Ishikawa (cell line): Measurements from ENCODE around the gene STXBP3.

Experiments used
- CEBPB ChIP-seq: IDR thresholded peaks from 2 replicates; pipeline ENCODE4 v1.6.1; 2012
- CREB1 ChIP-seq: IDR thresholded peaks from 2 replicates; pipeline ENCODE4 v1.6.1; 2012; ENCODE audit warnings: low read depth
- EGR1 ChIP-seq: IDR thresholded peaks from 2 replicates; pipeline ENCODE4 v1.6.1; 2012
- EP300 ChIP-seq: IDR thresholded peaks from 2 replicates; pipeline ENCODE4 v1.6.1; 2012; ENCODE audit warnings: borderline replicate concordance
- FOXM1 ChIP-seq: IDR thresholded peaks from 2 replicates; pipeline ENCODE4 v1.6.1; 2012; ENCODE audit warnings: low read depth, borderline replicate concordance
- NFIC ChIP-seq: IDR thresholded peaks from 2 replicates; pipeline ENCODE4 v1.6.1; 2012
- RAD21 ChIP-seq: IDR thresholded peaks from 2 replicates; pipeline ENCODE4 v1.6.1; 2012; ENCODE audit warnings: low read depth
- TAF1 ChIP-seq: IDR thresholded peaks from 2 replicates; pipeline ENCODE4 v1.6.1; 2012; ENCODE audit warnings: low read depth, mild to moderate bottlenecking
- TCF12 ChIP-seq: IDR thresholded peaks from 2 replicates; pipeline ENCODE4 v1.6.1; 2012; ENCODE audit warnings: low read depth
- TEAD4 ChIP-seq: IDR thresholded peaks from 2 replicates; pipeline ENCODE4 v1.6.1; 2012
- YY1 ChIP-seq: IDR thresholded peaks from 2 replicates; pipeline ENCODE4 v1.6.1; 2012; ENCODE audit warnings: low read depth
- ZBTB7A ChIP-seq: IDR thresholded peaks from 2 replicates; pipeline ENCODE4 v1.6.1; 2012; ENCODE audit warnings: low read depth
- TF ChIP-seq, protein P1 (sequence below): IDR thresholded peaks from 2 replicates; pipeline ENCODE4 v1.6.1; 2012
- TF ChIP-seq, protein P2 (sequence below): IDR thresholded peaks from 2 replicates; pipeline ENCODE4 v1.6.1; 2012; ENCODE audit warnings: low read depth, mild to moderate bottlenecking
- TF ChIP-seq, protein P3 (sequence below): IDR thresholded peaks from 2 replicates; pipeline ENCODE4 v1.6.1; 2012

Gene STXBP3

DNA sequence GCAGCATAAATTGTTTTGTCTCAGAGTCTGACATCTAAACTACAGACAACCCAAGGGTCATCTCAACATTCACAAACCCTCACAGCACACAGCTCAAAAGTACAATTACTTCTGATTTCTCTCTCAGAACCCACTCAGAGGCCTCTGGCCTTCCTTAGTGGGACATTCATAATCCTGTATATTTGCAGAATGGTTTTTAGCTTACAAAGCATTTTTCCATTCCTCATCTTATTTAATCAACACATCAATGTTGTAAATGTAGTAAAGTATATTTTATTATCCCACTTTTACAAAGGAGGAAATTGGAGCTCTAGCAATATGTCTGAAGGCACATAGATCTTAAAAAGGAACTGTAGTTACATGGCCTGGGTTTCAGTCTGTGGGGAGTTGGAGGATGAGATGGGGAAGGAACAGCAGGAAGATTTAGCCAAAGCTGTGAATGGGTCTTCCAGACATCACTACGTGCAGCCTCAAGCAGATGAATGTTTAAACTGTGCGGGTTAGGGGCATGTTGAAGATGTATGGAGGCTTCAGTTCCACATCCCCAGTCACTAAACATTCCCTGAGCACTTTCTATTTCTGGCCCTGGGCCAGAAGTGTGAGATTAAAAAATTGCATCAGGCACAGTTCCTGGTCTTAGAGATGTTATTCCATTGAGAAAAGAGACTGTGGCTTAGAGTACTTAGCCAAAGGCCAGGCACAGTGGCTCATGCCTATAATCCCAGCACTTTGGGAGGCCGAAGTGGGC lies 97.1 kb downstream of the STXBP3 start:
- TF ChIP-seq NFIC (peak; percentile 17; the same call in 1 of the 2 replicates), RAD21 (no peak)

DNA sequence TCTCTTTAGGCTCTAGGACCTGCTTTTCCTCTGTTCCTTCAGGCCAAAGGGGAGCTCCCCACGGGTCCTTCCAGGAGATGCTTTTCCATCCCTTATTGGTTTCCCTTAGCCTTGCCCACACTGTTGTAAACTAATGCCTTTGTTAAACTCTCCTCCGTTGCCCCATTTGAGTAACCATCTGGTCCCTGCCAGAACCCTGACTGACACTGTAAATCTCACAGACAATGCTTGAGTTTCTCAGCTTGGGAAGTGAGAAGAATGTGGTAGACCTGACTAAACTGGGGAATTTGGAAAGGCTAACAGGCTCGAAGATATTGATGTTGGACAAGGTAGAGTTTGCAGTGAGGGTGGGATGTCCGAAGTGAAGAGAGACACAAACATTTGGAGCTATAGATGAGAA lies 99.0 kb downstream of the STXBP3 start:
- TF ChIP-seq, protein P1, sequence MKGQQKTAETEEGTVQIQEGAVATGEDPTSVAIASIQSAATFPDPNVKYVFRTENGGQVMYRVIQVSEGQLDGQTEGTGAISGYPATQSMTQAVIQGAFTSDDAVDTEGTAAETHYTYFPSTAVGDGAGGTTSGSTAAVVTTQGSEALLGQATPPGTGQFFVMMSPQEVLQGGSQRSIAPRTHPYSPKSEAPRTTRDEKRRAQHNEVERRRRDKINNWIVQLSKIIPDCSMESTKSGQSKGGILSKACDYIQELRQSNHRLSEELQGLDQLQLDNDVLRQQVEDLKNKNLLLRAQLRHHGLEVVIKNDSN, result no peak
- TF ChIP-seq TEAD4, result no peak
- no peak for TF ChIP-seq CREB1
- TF ChIP-seq FOXM1, result no peak
- no peak for TF ChIP-seq RAD21
- no peak for TF ChIP-seq TCF12
- TF ChIP-seq EP300, result no peak
- TF ChIP-seq ZBTB7A, result no peak
- TF ChIP-seq NFIC, result no peak
- TF ChIP-seq, protein P2, sequence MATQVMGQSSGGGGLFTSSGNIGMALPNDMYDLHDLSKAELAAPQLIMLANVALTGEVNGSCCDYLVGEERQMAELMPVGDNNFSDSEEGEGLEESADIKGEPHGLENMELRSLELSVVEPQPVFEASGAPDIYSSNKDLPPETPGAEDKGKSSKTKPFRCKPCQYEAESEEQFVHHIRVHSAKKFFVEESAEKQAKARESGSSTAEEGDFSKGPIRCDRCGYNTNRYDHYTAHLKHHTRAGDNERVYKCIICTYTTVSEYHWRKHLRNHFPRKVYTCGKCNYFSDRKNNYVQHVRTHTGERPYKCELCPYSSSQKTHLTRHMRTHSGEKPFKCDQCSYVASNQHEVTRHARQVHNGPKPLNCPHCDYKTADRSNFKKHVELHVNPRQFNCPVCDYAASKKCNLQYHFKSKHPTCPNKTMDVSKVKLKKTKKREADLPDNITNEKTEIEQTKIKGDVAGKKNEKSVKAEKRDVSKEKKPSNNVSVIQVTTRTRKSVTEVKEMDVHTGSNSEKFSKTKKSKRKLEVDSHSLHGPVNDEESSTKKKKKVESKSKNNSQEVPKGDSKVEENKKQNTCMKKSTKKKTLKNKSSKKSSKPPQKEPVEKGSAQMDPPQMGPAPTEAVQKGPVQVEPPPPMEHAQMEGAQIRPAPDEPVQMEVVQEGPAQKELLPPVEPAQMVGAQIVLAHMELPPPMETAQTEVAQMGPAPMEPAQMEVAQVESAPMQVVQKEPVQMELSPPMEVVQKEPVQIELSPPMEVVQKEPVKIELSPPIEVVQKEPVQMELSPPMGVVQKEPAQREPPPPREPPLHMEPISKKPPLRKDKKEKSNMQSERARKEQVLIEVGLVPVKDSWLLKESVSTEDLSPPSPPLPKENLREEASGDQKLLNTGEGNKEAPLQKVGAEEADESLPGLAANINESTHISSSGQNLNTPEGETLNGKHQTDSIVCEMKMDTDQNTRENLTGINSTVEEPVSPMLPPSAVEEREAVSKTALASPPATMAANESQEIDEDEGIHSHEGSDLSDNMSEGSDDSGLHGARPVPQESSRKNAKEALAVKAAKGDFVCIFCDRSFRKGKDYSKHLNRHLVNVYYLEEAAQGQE, result no peak
- TF ChIP-seq, protein P3, sequence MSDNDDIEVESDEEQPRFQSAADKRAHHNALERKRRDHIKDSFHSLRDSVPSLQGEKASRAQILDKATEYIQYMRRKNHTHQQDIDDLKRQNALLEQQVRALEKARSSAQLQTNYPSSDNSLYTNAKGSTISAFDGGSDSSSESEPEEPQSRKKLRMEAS, result no peak
- no peak for TF ChIP-seq TAF1
- no peak for TF ChIP-seq CEBPB
- TF ChIP-seq YY1, result no peak
- TF ChIP-seq EGR1, result no peak

DNA sequence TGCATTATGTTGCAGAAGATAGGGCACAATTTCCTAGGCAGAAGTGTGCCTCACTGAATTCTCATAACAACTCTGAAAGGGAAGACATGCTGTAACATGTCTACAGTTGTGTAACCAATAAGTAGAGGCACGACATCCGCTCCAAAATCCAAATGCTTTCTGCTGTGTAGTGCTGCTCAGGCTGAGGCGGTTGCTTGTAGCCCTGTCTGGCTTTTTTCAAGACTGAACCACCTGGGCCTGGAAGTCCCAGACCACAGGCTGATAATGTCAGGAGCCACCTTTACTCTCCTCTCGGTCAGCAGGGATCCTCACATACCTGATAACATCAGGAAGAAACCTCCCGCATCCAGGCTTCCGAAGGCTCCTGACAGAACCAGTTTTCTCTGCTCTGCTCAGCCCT lies 99.5 kb downstream of the STXBP3 start:
- TF ChIP-seq TAF1 (no peak), NFIC (no peak), TEAD4 (no peak), ZBTB7A (no peak), EGR1 (no peak)
- TF ChIP-seq, protein P3, result no peak
- TF ChIP-seq, protein P1, result no peak

DNA sequence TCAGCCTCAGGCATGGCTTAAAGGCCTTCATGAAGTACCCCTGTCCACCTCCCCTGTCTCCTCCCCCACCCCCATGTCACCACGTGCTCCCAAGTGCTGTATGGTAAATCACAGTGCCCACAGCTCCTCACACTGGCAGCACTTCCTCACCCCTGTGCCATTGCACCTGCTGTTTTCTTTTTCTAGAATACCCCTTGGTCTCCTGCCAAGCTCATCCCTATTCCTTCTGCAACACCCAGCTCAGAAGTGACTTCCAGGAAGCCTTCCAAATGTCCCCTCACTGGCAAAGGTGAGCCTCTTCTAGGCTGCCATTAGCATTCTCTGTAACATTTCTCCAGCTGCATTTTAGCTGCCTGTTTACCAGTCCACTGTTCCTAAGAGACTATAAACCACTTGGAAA lies 101.0 kb downstream of the STXBP3 start:
- TF ChIP-seq, protein P1, result no peak
- TF ChIP-seq NFIC, result no peak
- TF ChIP-seq ZBTB7A, result no peak
- TF ChIP-seq RAD21, result no peak
- TF ChIP-seq TCF12, result no peak
- no peak for TF ChIP-seq TEAD4
- TF ChIP-seq, protein P3, result no peak
- TF ChIP-seq CREB1, result no peak
- TF ChIP-seq TAF1, result no peak
- no peak for TF ChIP-seq EGR1
- TF ChIP-seq FOXM1, result no peak
- TF ChIP-seq CEBPB, result no peak

DNA sequence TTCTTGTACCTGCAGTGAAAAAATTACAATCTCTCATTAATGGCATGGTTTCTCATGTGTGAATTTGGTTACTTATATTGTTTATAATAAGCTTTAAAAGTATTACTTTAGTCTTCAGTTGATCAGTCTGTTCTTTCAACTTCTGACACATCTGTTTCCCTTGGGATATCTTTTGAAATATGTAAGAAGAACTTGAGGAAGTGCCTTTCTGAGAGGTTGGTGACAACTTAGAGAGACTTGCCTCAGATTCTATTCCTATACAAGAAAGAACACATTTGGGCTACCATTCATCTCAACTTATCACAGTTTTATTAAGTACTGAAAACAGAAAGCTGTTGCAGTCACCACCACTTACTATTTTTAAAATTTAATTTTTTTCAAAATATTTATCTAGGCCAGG lies 102.3 kb downstream of the STXBP3 start:
- TF ChIP-seq TCF12, result no peak
- TF ChIP-seq CREB1, result no peak
- TF ChIP-seq, protein P2, result no peak
- TF ChIP-seq, protein P3, result no peak
- no peak for TF ChIP-seq ZBTB7A
- TF ChIP-seq TEAD4, result no peak
- TF ChIP-seq TAF1, result no peak
- no peak for TF ChIP-seq EP300
- no peak for TF ChIP-seq CEBPB
